Measurements from ENCODE around the gene ORC3. TPM values are rescaled to one million over a fixed set of nuclear protein-coding genes. Genes with fewer than 3 reads are reported as not detected.

Gene ORC3
- total RNA-seq, 6 experiments from 2014 or later, result 7.7 to 12.7 (median 9.8) TPM

GRCh38 chr6:87668013-87668412 is 78.1 kb downstream of the ORC3 start:
- H3K4me1 ChIP-seq, result peaks cover 0 to 84% (median 20%) of the 10 kb centered on the region in 4 donors
- no peaks in the 10 kb centered on the region for H3K9me3 ChIP-seq
- TF ChIP-seq POLR2A (IDR thresholded peaks at IDR 0.05) (no peak), CTCF (IDR thresholded peaks at IDR 0.05) (no peak)
- no peak overlapping the region for H3K4me3 ChIP-seq
- H3K27ac ChIP-seq, result peak overlapping the region; percentile 30 to 79 (median 41)
- peak in 3 of 4 donors; percentile 2 to 11 (median 4) for ATAC-seq
- no peak for DNase-seq
- no peaks in the 10 kb centered on the region for H3K36me3 ChIP-seq
- intact Hi-C loops (cut with DNase I), result no loop called here
- 39% methylated on average over 2 of the region's 2 CpGs for WGBS (ENCODE audit: insufficient coverage, low coverage, low lambda C conversion rate, missing lambda C conversion rate)
- H3K27me3 ChIP-seq, result no peaks in the 10 kb centered on the region

- Histone ChIP-seq H3K36me3 (no peaks in the 10 kb centered on the region), H3K9me3 (no peaks in the 10 kb centered on the region), H3K27me3 (no peaks in the 10 kb centered on the region), H3K4me1 (peaks cover 0 to 84% (median 23%) of the 10 kb centered on the region in 4 donors), H3K4me3 (no peak overlapping the region), H3K27ac (peak overlapping the region in 2 of 3 donors; percentile 30 to 79)
- intact Hi-C loops (cut with DNase I), result no loop called here
- ATAC-seq (peak in 1 of 4 donors; percentile 4), DNase-seq (no peak)
- WGBS (ENCODE audit: insufficient coverage, low coverage, low lambda C conversion rate, missing lambda C conversion rate), result 70% methylated on average over 3 of the region's 3 CpGs
- TF ChIP-seq POLR2A (IDR thresholded peaks at IDR 0.05) (no peak), CTCF (IDR thresholded peaks at IDR 0.05) (no peak)
These were observed 79.1 kb downstream of the ORC3 start for GRCh38 chr6:87669051-87669450.

- Histone ChIP-seq H3K27me3 (no peaks in the 10 kb centered on the region), H3K4me1 (peaks cover 0 to 84% (median 26%) of the 10 kb centered on the region in 4 donors), H3K27ac (peak overlapping the region; percentile 61 to 89 (median 79)), H3K4me3 (no peak overlapping the region), H3K36me3 (peaks cover 0 to 13% (median 1%) of the 10 kb centered on the region in 4 donors), H3K9me3 (no peaks in the 10 kb centered on the region)
- DNase-seq, result no peak
- intact Hi-C loops (cut with DNase I), result no loop called here
- WGBS (ENCODE audit: insufficient coverage, low coverage, low lambda C conversion rate, missing lambda C conversion rate), result 29% methylated on average over 2 of the region's 2 CpGs
- TF ChIP-seq CTCF (IDR thresholded peaks at IDR 0.05), result no peak
- no peak for TF ChIP-seq POLR2A (IDR thresholded peaks at IDR 0.05)
- peak in 1 of 4 donors; percentile 5 for ATAC-seq
These were observed 80.8 kb downstream of the ORC3 start for GRCh38 chr6:87670707-87671106.

GRCh38 chr6:87671555-87672029 is 81.7 kb downstream of the ORC3 start:
- 13% methylated on average over 6 of the region's 6 CpGs for WGBS (ENCODE audit: insufficient coverage, low coverage, low lambda C conversion rate, missing lambda C conversion rate)
- intact Hi-C loops (cut with DNase I), result no loop called here
- ATAC-seq (peak; percentile 67 to 91 (median 80)), DNase-seq (peak in 1 of 3 donors; percentile 63)
- no peak for TF ChIP-seq CTCF (IDR thresholded peaks at IDR 0.05)
- no peak for TF ChIP-seq POLR2A (IDR thresholded peaks at IDR 0.05)
- no peaks in the 10 kb centered on the region for H3K27me3 ChIP-seq
- H3K4me3 ChIP-seq, result no peak overlapping the region
- peak overlapping the region; percentile 77 to 89 (median 79) for H3K27ac ChIP-seq
- peaks cover 0 to 15% (median 1%) of the 10 kb centered on the region in 4 donors for H3K36me3 ChIP-seq
- H3K4me1 ChIP-seq, result peaks cover 0 to 79% (median 24%) of the 10 kb centered on the region in 4 donors
- no peaks in the 10 kb centered on the region for H3K9me3 ChIP-seq

All from right lobe of liver (tissue), 6 donors.